ENCODE measurements around the gene TPP1. TPM values are rescaled to one million over a fixed set of nuclear protein-coding genes. Genes with fewer than 3 reads are reported as not detected.

TPP1 gene
- total RNA-seq, 6 experiments from 2014 or later = 50.1 to 61.7 (median 54.1) TPM

DNA sequence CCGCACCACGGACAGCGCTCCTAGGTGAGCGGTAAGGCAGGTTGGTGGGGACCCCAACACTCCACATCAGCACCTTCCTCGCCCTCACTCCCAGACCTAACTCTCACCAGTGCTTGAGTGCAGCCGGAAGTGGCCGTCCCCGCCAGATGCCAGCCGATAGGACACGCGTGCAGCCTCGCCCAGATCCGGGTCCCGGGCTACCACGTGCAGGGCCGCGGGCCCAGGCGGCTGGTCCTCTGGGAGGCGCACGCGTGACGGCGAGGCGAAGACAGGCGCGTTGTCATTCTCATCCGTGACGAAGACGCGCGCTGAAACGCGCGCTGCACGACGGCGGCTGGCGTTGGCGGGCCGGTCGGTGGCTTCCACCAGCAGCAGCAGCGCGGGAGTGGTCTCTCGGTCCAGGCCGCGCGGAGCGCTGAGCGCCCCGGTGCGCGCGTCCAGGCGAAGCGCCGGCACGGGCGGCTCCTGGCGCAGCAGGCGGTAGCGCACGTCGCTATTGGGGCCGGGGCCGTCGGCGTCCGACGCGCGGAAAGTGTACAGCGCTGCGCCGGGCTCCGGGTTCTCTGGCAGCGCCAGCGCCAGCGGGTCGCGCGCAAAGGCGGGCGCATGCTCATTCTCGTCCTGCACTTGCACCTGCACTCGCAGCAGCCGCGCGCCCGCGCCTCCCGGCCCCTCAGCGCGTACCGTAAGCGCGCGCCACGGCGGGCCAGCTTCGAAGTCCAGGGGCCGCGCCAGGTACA is 10.8 kb upstream of the TPP1 start:
- TF ChIP-seq CTCF (IDR thresholded peaks at IDR 0.05) = no peak
- H3K27me3 Mint-ChIP-seq (ENCODE audit: insufficient read depth) = no peaks in the 10 kb centered on the region; the same call in 1 of the 2 replicates
- no peak overlapping the region for H3K4me3 Mint-ChIP-seq
- no peaks in the 10 kb centered on the region for H3K9me3 Mint-ChIP-seq
- H3K36me3 Mint-ChIP-seq (ENCODE audit: low read depth) = no peaks in the 10 kb centered on the region
- H3K27ac Mint-ChIP-seq = no peak overlapping the region
- H3K4me1 Mint-ChIP-seq (ENCODE audit: low read depth) = no peaks in the 10 kb centered on the region
- no peak for DNase-seq

- no peak overlapping the region for H3K4me3 Mint-ChIP-seq
- no peaks in the 10 kb centered on the region for H3K4me1 Mint-ChIP-seq (ENCODE audit: low read depth)
- DNase-seq = no peak
Observed at GRCh38 chr11:6629573-6629891, 10.3 kb upstream of the TPP1 start.

GRCh38 chr11:6628526-6628925 is 9.3 kb upstream of the TPP1 start:
- no peak for DNase-seq
- no peak for TF ChIP-seq CTCF (IDR thresholded peaks at IDR 0.05)
- Mint-ChIP-seq H3K27ac (no peak overlapping the region), H3K9me3 (no peaks in the 10 kb centered on the region), H3K4me3 (no peak overlapping the region), H3K4me1 (ENCODE audit: low read depth) (no peaks in the 10 kb centered on the region), H3K36me3 (ENCODE audit: low read depth) (no peaks in the 10 kb centered on the region), H3K27me3 (ENCODE audit: insufficient read depth) (no peaks in the 10 kb centered on the region; the same call in 1 of the 2 replicates)

More at GRCh38 chr11:6629573-6629891, 10.3 kb upstream of the TPP1 start:
- TF ChIP-seq CTCF (IDR thresholded peaks at IDR 0.05) = no peak
- Mint-ChIP-seq H3K27ac (no peak overlapping the region), H3K27me3 (ENCODE audit: insufficient read depth) (no peaks in the 10 kb centered on the region; the same call in 1 of the 2 replicates), H3K9me3 (no peaks in the 10 kb centered on the region), H3K36me3 (ENCODE audit: low read depth) (no peaks in the 10 kb centered on the region)

DNA sequence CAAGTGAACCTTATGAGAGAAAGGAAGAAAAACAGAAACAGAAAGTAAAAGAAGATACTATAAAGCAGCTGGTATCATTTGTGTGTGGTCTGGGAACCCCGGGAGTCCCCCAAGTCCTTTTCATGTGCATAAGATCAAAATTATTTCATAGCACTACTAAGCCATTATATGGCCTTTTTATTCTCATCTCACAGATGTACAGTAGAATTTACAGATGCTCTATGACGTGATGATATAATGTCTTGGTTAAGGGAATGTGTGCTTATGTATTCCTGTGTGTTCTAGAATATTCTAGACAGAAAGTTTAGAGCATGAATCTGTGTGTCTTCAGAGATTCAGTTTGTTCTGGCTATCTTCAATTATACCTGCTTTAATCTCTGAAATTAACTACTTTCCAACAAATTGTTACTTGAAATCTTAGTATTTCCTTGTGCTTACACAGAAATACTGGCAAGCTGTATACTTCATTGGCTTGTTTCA is 8.6 kb upstream of the TPP1 start:
- Mint-ChIP-seq H3K36me3 (ENCODE audit: low read depth) (no peaks in the 10 kb centered on the region), H3K4me1 (ENCODE audit: low read depth) (no peaks in the 10 kb centered on the region), H3K9me3 (no peaks in the 10 kb centered on the region), H3K27me3 (ENCODE audit: insufficient read depth) (no peaks in the 10 kb centered on the region; the same call in 1 of the 2 replicates), H3K27ac (no peak overlapping the region), H3K4me3 (no peak overlapping the region)
- DNase-seq = no peak
- TF ChIP-seq CTCF (IDR thresholded peaks at IDR 0.05) = no peak

DNA sequence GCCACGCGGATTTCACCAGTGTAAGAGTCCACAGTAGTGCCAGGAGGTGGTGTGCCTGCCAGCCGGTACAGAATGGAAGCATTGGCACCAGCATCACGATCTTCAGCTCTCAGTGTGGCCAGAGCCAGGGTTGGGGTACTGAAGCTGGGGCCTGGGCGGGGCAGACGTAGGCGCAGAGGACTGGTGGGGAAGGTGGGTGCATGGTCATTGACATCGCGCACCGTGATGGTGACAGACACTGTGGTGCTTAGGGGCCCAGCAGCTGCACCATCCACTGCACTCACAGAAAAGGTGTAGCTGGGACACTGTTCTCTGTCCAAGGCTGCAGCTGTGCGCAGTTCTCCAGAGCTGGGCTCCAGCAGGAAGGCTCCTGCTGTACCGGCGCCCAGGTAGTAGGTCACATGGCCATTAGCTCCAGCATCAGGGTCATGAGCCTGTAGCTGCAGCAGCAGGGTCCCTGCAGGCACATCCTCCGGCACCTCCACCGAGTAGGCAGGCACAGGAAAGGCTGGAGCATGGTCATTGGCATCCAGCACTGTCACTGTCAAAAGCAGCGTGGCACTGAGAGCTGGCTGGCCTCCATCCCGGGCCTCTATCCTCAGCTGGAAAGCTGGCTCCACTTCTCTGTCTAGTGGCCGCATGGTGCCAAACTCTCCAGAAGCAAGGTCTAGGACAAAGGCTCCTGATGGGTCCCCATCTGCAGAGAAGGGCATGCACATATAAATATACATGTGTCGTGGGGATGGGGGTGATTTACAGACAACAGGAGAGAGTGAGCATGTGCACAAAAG is 7.9 kb upstream of the TPP1 start:
- no peak overlapping the region for H3K4me3 Mint-ChIP-seq
- no peaks in the 10 kb centered on the region for H3K4me1 Mint-ChIP-seq (ENCODE audit: low read depth)
- H3K9me3 Mint-ChIP-seq = no peaks in the 10 kb centered on the region
- DNase-seq = no peak
- no peak overlapping the region for H3K27ac Mint-ChIP-seq
- H3K36me3 Mint-ChIP-seq (ENCODE audit: low read depth) = no peaks in the 10 kb centered on the region
- no peaks in the 10 kb centered on the region; the same call in 1 of the 2 replicates for H3K27me3 Mint-ChIP-seq (ENCODE audit: insufficient read depth)
- no peak for TF ChIP-seq CTCF (IDR thresholded peaks at IDR 0.05)
